SK-N-SH (cell line): ENCODE data around the gene SIN3A. TPM values are rescaled to one million over a fixed set of nuclear protein-coding genes. Genes with fewer than 3 reads are reported as not detected.
"Not testable (repeated sequence)": the region's sequence is repeated elsewhere in the genome, so short reads cannot be mapped to it uniquely, and the experiment has no call there.

ENCODE experiments used
- CTCF ChIA-PET: fragments of 300-600, 350-600 bp; formaldehyde crosslinking; extraction: SDS; loops from one replicate; lab custom pipeline; 2021; lab: Yijun Ruan, JAX
- POLR2A ChIA-PET: fragments of 350-600 bp; sonication (Branson Sonifier 250); formaldehyde crosslinking; extraction: SDS; loops from one replicate; lab custom pipeline; 2020; ENCODE audit warnings: antibody characterized with exemption, inconsistent platforms; lab: Yijun Ruan, JAX
- DNase-seq: peaks from one replicate; pipeline ENCODE4 v3.0.0; 2012
- H2AFZ ChIP-seq: fragments of 200-600 bp; sonication (generic); 2 replicates; pipeline ENCODE4 v1.8.1; 2016; ENCODE audit warnings: antibody characterized with exemption, mild to moderate bottlenecking, low read depth
- H3F3A ChIP-seq: fragments of 200-600 bp; sonication (generic); replicated peaks from 2 replicates; pipeline ENCODE3; 2016; ENCODE audit warnings: antibody characterized with exemption, mild to moderate bottlenecking; ENCODE audit not compliant: insufficient read depth
- H3K27ac ChIP-seq, 2 experiments: fragments of 200-500 bp in 1 of 2; fragments of 200-600 bp in 1 of 2; sonication (Bioruptor generic) in 1 of 2; sonication (generic), shearing (Covaris generic) in 1 of 2; 2 replicates each; pipeline versions ENCODE4 v1.5.1 to v1.6.1; 2014 to 2016; ENCODE audit warnings: low read depth in 2 of 2, inconsistent platforms in 1 of 2, low read length in 1 of 2, mild to moderate bottlenecking in 1 of 2, mixed read lengths in 1 of 2
- H3K27me3 ChIP-seq: fragments of 200-600 bp; sonication (generic), shearing (Covaris generic); 2 replicates; pipeline ENCODE4 v1.6.1; 2016; ENCODE audit warnings: mixed run types; ENCODE audit not compliant: insufficient read depth
- H3K36me3 ChIP-seq, 2 experiments: fragments of 200-500 bp in 1 of 2; fragments of 200-600 bp in 1 of 2; sonication (Bioruptor generic) in 1 of 2; sonication (generic) in 1 of 2; replicated peaks in 1 of 2; 2 replicates each; pipeline versions ENCODE3 to v1.5.1; 2014 to 2016; ENCODE audit warnings: low read length in 1 of 2, mild to moderate bottlenecking in 1 of 2; ENCODE audit not compliant: insufficient read depth in 2 of 2, control insufficient read depth in 1 of 2
- H3K4me1 ChIP-seq, 2 experiments: fragments of 200-500 bp in 1 of 2; fragments of 200-600 bp in 1 of 2; sonication (Bioruptor generic) in 1 of 2; sonication (generic), shearing (Covaris generic) in 1 of 2; 2 replicates each; pipeline versions ENCODE4 v1.5.1 to v1.6.1; 2014 to 2016; ENCODE audit warnings: low read depth in 1 of 2, low read length in 1 of 2, mixed run types in 1 of 2; ENCODE audit not compliant: insufficient read depth in 2 of 2, control insufficient read depth in 1 of 2
- H3K4me2 ChIP-seq: fragments of 200-600 bp; sonication (generic), shearing (Covaris generic); 2 replicates; pipeline ENCODE4 v1.6.1; 2017; ENCODE audit warnings: mixed run types
- H3K4me3 ChIP-seq, 2 experiments: fragments of 200-500 bp in 1 of 2; fragments of 200-600 bp in 1 of 2; sonication (Bioruptor generic) in 1 of 2; sonication (generic), shearing (Covaris generic) in 1 of 2; 2 replicates each; pipeline versions ENCODE4 v1.5.1 to v1.8.1; 2014 to 2016; ENCODE audit warnings: low read depth in 2 of 2, inconsistent platforms in 1 of 2, low read length in 1 of 2, mild to moderate bottlenecking in 1 of 2, mixed read lengths in 1 of 2, moderate library complexity in 1 of 2
- H3K79me2 ChIP-seq: fragments of 200-600 bp; sonication (generic); 2 replicates; pipeline ENCODE4 v1.8.1; 2017; ENCODE audit warnings: mild to moderate bottlenecking; ENCODE audit not compliant: insufficient read depth
- H3K9ac ChIP-seq: fragments of 200-600 bp; sonication (generic); 2 replicates; pipeline ENCODE4 v1.6.1; 2017; ENCODE audit warnings: mixed run types
- H3K9me2 ChIP-seq: fragments of 200-600 bp; sonication (generic); 2 replicates; pipeline ENCODE4 v1.6.1; 2017; ENCODE audit warnings: mixed run types
- H3K9me3 ChIP-seq: fragments of 200-600 bp; sonication (generic); 2 replicates; pipeline ENCODE4 v1.6.1; 2017; ENCODE audit warnings: mixed run types, mild to moderate bottlenecking, moderate library complexity
- H4K20me1 ChIP-seq: fragments of 200-600 bp; sonication (generic); 2 replicates; pipeline ENCODE4 v1.6.1; 2017; ENCODE audit warnings: mild to moderate bottlenecking, mixed run types; ENCODE audit not compliant: insufficient read depth
- EP300 ChIP-seq, 2 experiments: IDR thresholded peaks; 2 replicates each; pipeline versions ENCODE4 v1.4.0 to v1.6.1; 2012; ENCODE audit warnings: borderline replicate concordance in 1 of 2, low read depth in 1 of 2, low read length in 1 of 2
- FOSL2 ChIP-seq: IDR thresholded peaks from 2 replicates; pipeline ENCODE4 v1.4.0; 2012; ENCODE audit warnings: low read depth, mild to moderate bottlenecking, moderate library complexity, borderline replicate concordance
- GATA2 ChIP-seq: sonication (generic); formaldehyde crosslinking; IDR thresholded peaks from 2 replicates; pipeline ENCODE4 v1.5.0; 2020; ENCODE audit warnings: mild to moderate bottlenecking, missing genetic modification reagents
- JUND ChIP-seq: IDR thresholded peaks from 2 replicates; pipeline ENCODE4 v1.4.0; 2012
- MEF2A ChIP-seq: IDR thresholded peaks from 2 replicates; pipeline ENCODE4 v1.4.0; 2012; ENCODE audit warnings: low read depth, borderline replicate concordance
- NFIC ChIP-seq: IDR thresholded peaks from 2 replicates; pipeline ENCODE4 v1.4.0; 2012; ENCODE audit warnings: borderline replicate concordance
- POLR2AphosphoS5 ChIP-seq: IDR thresholded peaks from 2 replicates; pipeline ENCODE4 v1.6.1; 2012; ENCODE audit warnings: low read depth, low read length
- RAD21 ChIP-seq: IDR thresholded peaks from 2 replicates; pipeline ENCODE4 v1.6.1; 2012; ENCODE audit warnings: mild to moderate bottlenecking, low read length
- RCOR1 ChIP-seq: fragments of 150-350 bp; IDR thresholded peaks from 2 replicates; pipeline ENCODE4 v1.6.1; 2017; ENCODE audit warnings: antibody characterized with exemption, low read length
- RFX5 ChIP-seq: IDR thresholded peaks from 2 replicates; pipeline ENCODE4 v1.6.1; 2012; ENCODE audit warnings: mild to moderate bottlenecking, improper control_type of control experiment, low read length
- WGBS: methylation state at CpG from one replicate; pipeline ENCODE4 v1.1.6; 2017; ENCODE audit warnings: low lambda C conversion rate; 5-methylcytosine and 5-hydroxymethylcytosine counted together
- polyA plus RNA-seq, 3 experiments: library from polyadenylated mRNA; depleted of rRNA; stranded (reverse); fragments of >200 nt; gene quantifications; 2 replicates each; pipeline ENCODE4 v1.2.3, GENCODE V29; 2012
- TF ChIP-seq, protein P1 (sequence below): fragments of 200-600 bp; sonication (generic); IDR thresholded peaks from 2 replicates; pipeline ENCODE4 v1.6.1; 2017; ENCODE audit warnings: antibody characterized with exemption, mild to moderate bottlenecking, moderate library complexity

The SIN3A gene
- polyA plus RNA-seq, 1 of the 3 experiments (the other 2 are of a cell fraction) = 32.2 TPM

DNA sequence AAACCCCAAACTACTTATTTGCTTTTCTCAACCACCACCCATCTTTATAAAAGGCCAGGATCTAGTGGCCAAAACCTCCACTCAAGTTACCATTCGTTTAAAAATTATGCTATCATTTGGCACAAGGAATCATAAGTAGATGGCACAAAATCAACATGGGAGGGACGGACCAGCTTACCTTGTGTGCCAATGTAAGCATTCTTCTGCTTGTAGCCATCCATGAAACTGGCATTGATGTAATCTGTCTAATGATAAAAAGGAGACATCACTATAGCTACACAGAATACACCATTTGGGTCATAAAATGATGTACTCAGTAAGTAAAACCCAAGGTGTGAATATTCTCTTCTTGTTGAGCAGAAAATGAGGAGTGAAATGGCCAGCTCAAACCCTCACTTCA is 28.2 kb upstream of the SIN3A start:
- H3K79me2 ChIP-seq = peaks cover 3% of the 10 kb centered on the region; the same call in 1 of the 2 replicates
- no peak for DNase-seq
- ChIA-PET POLR2A (no interaction called here), CTCF (no interaction called here)
- WGBS = 97% methylated on average over 2 of the region's 2 CpGs
- no peaks in the 10 kb centered on the region for H4K20me1 ChIP-seq
- no peak overlapping the region for H3K27ac ChIP-seq
- no peak overlapping the region for H3K4me3 ChIP-seq
- peaks cover 18 to 44% of the 10 kb centered on the region in 2 experiments for H3K36me3 ChIP-seq
- H3K4me1 ChIP-seq = no peaks in the 10 kb centered on the region
- no peak for TF ChIP-seq RCOR1
- TF ChIP-seq MEF2A = no peak
- TF ChIP-seq GATA2 (CRISPR knock-in tag) = no peak
- no peak for TF ChIP-seq RFX5
- TF ChIP-seq, protein P1, sequence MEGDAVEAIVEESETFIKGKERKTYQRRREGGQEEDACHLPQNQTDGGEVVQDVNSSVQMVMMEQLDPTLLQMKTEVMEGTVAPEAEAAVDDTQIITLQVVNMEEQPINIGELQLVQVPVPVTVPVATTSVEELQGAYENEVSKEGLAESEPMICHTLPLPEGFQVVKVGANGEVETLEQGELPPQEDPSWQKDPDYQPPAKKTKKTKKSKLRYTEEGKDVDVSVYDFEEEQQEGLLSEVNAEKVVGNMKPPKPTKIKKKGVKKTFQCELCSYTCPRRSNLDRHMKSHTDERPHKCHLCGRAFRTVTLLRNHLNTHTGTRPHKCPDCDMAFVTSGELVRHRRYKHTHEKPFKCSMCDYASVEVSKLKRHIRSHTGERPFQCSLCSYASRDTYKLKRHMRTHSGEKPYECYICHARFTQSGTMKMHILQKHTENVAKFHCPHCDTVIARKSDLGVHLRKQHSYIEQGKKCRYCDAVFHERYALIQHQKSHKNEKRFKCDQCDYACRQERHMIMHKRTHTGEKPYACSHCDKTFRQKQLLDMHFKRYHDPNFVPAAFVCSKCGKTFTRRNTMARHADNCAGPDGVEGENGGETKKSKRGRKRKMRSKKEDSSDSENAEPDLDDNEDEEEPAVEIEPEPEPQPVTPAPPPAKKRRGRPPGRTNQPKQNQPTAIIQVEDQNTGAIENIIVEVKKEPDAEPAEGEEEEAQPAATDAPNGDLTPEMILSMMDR = no peak
- TF ChIP-seq EP300 (IDR thresholded peaks at IDR 0.05; ENCODE audit: borderline replicate concordance in 1 of 2, low read depth in 1 of 2, low read length in 1 of 2) = no peak
- no peak for TF ChIP-seq POLR2AphosphoS5
- no peak for TF ChIP-seq JUND
- no peak for TF ChIP-seq RAD21
- TF ChIP-seq NFIC = no peak
- no peak for TF ChIP-seq FOSL2
- no peaks in the 10 kb centered on the region for H3K27me3 ChIP-seq
- H3K4me2 ChIP-seq = no peak overlapping the region
- no peak overlapping the region for H2AFZ ChIP-seq
- peaks cover 9% of the 10 kb centered on the region for H3F3A ChIP-seq
- H3K9ac ChIP-seq = no peak overlapping the region
- no peaks in the 10 kb centered on the region for H3K9me3 ChIP-seq
- H3K9me2 ChIP-seq = no peaks in the 10 kb centered on the region

DNA sequence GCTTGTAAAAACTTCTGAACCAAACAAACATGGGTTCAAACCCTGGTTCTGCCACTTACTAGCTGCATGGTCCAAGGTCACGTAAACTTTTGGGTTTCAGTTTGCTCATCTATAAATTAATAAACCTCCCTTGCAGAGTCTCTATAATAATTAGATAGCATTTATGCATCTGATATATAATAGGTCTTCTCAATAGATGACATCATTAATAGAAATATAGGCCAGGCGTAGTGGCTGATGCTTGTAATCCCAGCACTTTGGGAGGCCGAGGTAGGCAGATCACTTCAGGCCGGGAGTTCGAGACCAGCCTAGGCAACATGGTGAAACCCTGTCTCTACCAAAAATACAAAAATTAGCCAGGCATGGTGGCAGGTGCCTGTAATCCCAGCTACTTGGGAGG is 25.6 kb upstream of the SIN3A start:
- H3K9me3 ChIP-seq, H3K27me3 ChIP-seq, H3K27ac ChIP-seq, H3K79me2 ChIP-seq, H3K4me3 ChIP-seq, POLR2A ChIA-PET, H3K9ac ChIP-seq, H3K4me2 ChIP-seq, H3K4me1 ChIP-seq, H4K20me1 ChIP-seq, H3F3A ChIP-seq, H3K9me2 ChIP-seq, CTCF ChIA-PET, H2AFZ ChIP-seq, DNase-seq: not testable (repeated sequence)
- H3K36me3 ChIP-seq = peaks cover 11 to 37% of the 10 kb centered on the region in 2 experiments
- WGBS = 97% methylated on average over 5 of the region's 5 CpGs
